GM08714 (cell line): ENCODE measurements around the gene HTR3E.

ENCODE experiments used
- H3K4me3 ChIP-seq: fragments of 200-500 bp; sonication (Bioruptor generic); 2 replicates; pipeline ENCODE4 v1.5.1; 2014; ENCODE audit warnings: mild to moderate bottlenecking, low read length, inconsistent platforms
- ZNF274 ChIP-seq: IDR thresholded peaks from 2 replicates; pipeline ENCODE4 v1.6.1; 2012; ENCODE audit warnings: mild to moderate bottlenecking, low read depth, low read length

Gene HTR3E

DNA sequence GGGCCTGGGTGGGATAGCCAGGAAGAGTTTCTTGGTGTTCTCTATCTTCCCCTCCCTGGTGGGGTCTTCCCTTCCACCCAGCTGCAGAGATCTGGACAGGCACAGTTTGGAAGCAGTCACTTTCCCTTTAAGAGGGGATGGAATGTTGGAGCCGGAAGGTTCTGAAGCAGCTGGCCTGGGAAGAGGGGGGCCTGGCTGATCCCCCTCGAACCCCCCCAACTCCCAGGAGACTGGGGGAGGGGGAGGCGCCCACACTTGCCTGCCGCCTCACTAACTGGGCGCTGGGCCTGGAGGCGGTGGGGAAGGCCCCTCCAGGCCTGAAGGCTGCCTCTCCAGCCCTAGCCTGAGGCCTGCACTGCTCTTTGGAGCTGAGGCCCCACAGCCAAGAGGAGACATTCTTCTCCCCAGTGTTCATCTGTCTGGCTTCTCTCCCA lies 59.7 kb downstream of the HTR3E start:
- no peak for TF ChIP-seq ZNF274

More for the DNA sequence above, 59.7 kb downstream of the HTR3E start:
- H3K4me3 ChIP-seq, result peak overlapping the region; percentile 81
